K562 treated with DMSO at 1 percent for 4 hours (cell line): ENCODE results near the gene LAG3. TPM values are rescaled to one million over a fixed set of nuclear protein-coding genes. Genes with fewer than 3 reads are reported as not detected.

Experiments
- total RNA-seq: library from RNA; unstranded; fragments of 300-600 nt; gene quantifications from 2 replicates; pipeline ENCODE4 v1.2.3, GENCODE V29; 2022; ENCODE audit not compliant: insufficient read depth

Gene LAG3
- total RNA-seq: 2.2 and 2.8 TPM in 2 replicates

GRCh38 chr12:6772331-6772695 is at the start of gene LAG3:
TSS of gene LAG3 (plus strand) at chr12:6772520. CDS start at chr12:6772853, 333 bp downstream.

GRCh38 chr12:6723607-6724408 is 48.5 kb upstream of the LAG3 start, which contains the start of gene COPS7A:
TSS of gene COPS7A (plus strand) at chr12:6724046. CDS start at chr12:6724657, 611 bp downstream.

GRCh38 chr12:6752921-6753771 is 19.2 kb upstream of the LAG3 start, which contains the start of gene MLF2:
TSS of gene MLF2 (minus strand) at chr12:6753141. CDS start at chr12:6752334, 807 bp downstream.

GRCh38 chr12:6765634-6766581 is 6.4 kb upstream of the LAG3 start, which contains the start of gene PTMS:
TSS of gene PTMS (plus strand) at chr12:6766363. CDS start at chr12:6766706, 343 bp downstream.

GRCh38 chr12:6788972-6789924 is 16.9 kb downstream of the LAG3 start, which contains the start of gene CD4:
TSS of gene CD4 (plus strand) at chr12:6789528. CDS start at chr12:6800139, 10,611 bp downstream.

GRCh38 chr12:6821591-6822425 is 49.5 kb downstream of the LAG3 start, which contains the start of gene GPR162:
TSS of gene GPR162 (plus strand) at chr12:6821821. CDS start at chr12:6823899, 2,078 bp downstream.

Other genes starting within 250 kb of the LAG3 start
- gene GAPDH, start 238.0 kb upstream of the LAG3 start, total RNA-seq: 2,497 and 2,516 TPM in 2 replicates
- 0.48 TPM in 1 of 2 replicates, not detected in the other for gene IFFO1, start 216.5 kb upstream of the LAG3 start, total RNA-seq
- gene NOP2, start 204.2 kb upstream of the LAG3 start, total RNA-seq: 12.4 and 24.6 TPM in 2 replicates
- 215 and 222 TPM in 2 replicates for gene CHD4, start 165.1 kb upstream of the LAG3 start, total RNA-seq
- 3.5 and 4.3 TPM in 2 replicates for gene LPAR5, start 136.6 kb upstream of the LAG3 start, total RNA-seq
- 6.0 and 7.1 TPM in 2 replicates for gene ACRBP, start 125.1 kb upstream of the LAG3 start, total RNA-seq
- 26.4 and 28.2 TPM in 2 replicates for gene ING4, start 109.4 kb upstream of the LAG3 start, total RNA-seq
- 25.5 and 32.4 TPM in 2 replicates for gene ZNF384, start 83.1 kb upstream of the LAG3 start, total RNA-seq
- gene PIANP, start 71.7 kb upstream of the LAG3 start, total RNA-seq: not detected in 2 replicates
- 33.5 and 37.2 TPM in 2 replicates for gene COPS7A, start 48.5 kb upstream of the LAG3 start, total RNA-seq
- 148 and 156 TPM in 2 replicates for gene MLF2, start 19.4 kb upstream of the LAG3 start, total RNA-seq
- gene PTMS, start 6.2 kb upstream of the LAG3 start, total RNA-seq: 322 and 327 TPM in 2 replicates
- gene CD4, start 17.0 kb downstream of the LAG3 start, total RNA-seq: not detected in 2 replicates
- 1.8 and 3.1 TPM in 2 replicates for gene GPR162, start 49.3 kb downstream of the LAG3 start, total RNA-seq
- gene P3H3, start 55.9 kb downstream of the LAG3 start, total RNA-seq: 11.9 and 14.1 TPM in 2 replicates
- 3.6 and 4.6 TPM in 2 replicates for gene GNB3, start 68.4 kb downstream of the LAG3 start, total RNA-seq
- gene CDCA3, start 78.8 kb downstream of the LAG3 start, total RNA-seq: 20.1 and 29.7 TPM in 2 replicates
- 50.5 and 51.1 TPM in 2 replicates for gene USP5, start 79.6 kb downstream of the LAG3 start, total RNA-seq
- 475 and 496 TPM in 2 replicates for gene TPI1, start 95.0 kb downstream of the LAG3 start, total RNA-seq
- gene SPSB2, start 100.8 kb downstream of the LAG3 start, total RNA-seq: 2.5 and 5.2 TPM in 2 replicates
- 4.7 and 5.7 TPM in 2 replicates for gene LRRC23, start 132.3 kb downstream of the LAG3 start, total RNA-seq
- gene ENO2, start 142.1 kb downstream of the LAG3 start, total RNA-seq: 33.9 and 35.4 TPM in 2 replicates
- 34.8 and 43.7 TPM in 2 replicates for gene ATN1, start 155.4 kb downstream of the LAG3 start, total RNA-seq
- not detected in 2 replicates for gene RNU7-1, start 171.3 kb downstream of the LAG3 start, total RNA-seq
- 524 and 553 TPM in 2 replicates for gene C12orf57, start 171.5 kb downstream of the LAG3 start, total RNA-seq
- gene PTPN6, start 178.8 kb downstream of the LAG3 start, total RNA-seq: 6.5 and 16.4 TPM in 2 replicates
- gene PHB2, start 198.1 kb downstream of the LAG3 start, total RNA-seq: 297 and 310 TPM in 2 replicates
- gene EMG1, start 198.4 kb downstream of the LAG3 start, total RNA-seq: 7.9 and 15.0 TPM in 2 replicates
- gene LPCAT3, start 246.0 kb downstream of the LAG3 start, total RNA-seq: 23.4 and 23.6 TPM in 2 replicates